Uterus (tissue), 2 donors: ENCODE data around the gene SP140L.

ENCODE experiments used
- POLR2A ChIP-seq, 2 donors: fragments of 450-650 bp; IDR thresholded peaks; one replicate each; pipeline ENCODE4 v1.6.1; 2016; ENCODE audit warnings: antibody characterized with exemption in 2 of 2, mild to moderate bottlenecking in 1 of 2, moderate library complexity in 1 of 2
- TF ChIP-seq, protein P1 (sequence below), 4 experiments: fragments of 200-600 bp in 2 of 4; fragments of 450-650 bp in 2 of 4; sonication (generic) in 2 of 4; IDR thresholded peaks; one replicate each; pipeline ENCODE4 v1.5.1; 2016 to 2019; ENCODE audit warnings: antibody characterized with exemption in 4 of 4, mild to moderate bottlenecking in 2 of 4, moderate library complexity in 1 of 4

DNA sequence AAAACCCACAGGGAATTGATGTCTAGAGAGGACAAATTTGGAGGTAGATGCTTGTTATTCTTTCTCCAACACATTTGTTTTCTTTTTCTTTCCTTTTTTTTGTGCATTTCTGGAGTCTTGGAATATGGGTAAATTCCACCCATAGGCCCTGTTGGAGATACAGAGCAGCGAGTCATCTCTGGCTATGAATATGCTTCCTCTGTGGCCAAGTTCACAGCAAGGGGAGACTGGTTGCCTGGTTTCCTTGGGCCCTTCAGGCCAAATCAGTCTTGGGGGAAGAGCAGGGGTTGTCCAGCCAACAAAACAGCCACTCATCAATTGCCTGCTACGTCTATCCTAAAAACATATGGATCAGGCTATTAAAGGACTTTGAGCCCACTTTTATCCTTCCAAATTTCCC, 116.5 kb downstream of the SP140L start:
- TF ChIP-seq, protein P1, sequence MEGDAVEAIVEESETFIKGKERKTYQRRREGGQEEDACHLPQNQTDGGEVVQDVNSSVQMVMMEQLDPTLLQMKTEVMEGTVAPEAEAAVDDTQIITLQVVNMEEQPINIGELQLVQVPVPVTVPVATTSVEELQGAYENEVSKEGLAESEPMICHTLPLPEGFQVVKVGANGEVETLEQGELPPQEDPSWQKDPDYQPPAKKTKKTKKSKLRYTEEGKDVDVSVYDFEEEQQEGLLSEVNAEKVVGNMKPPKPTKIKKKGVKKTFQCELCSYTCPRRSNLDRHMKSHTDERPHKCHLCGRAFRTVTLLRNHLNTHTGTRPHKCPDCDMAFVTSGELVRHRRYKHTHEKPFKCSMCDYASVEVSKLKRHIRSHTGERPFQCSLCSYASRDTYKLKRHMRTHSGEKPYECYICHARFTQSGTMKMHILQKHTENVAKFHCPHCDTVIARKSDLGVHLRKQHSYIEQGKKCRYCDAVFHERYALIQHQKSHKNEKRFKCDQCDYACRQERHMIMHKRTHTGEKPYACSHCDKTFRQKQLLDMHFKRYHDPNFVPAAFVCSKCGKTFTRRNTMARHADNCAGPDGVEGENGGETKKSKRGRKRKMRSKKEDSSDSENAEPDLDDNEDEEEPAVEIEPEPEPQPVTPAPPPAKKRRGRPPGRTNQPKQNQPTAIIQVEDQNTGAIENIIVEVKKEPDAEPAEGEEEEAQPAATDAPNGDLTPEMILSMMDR (IDR thresholded peaks at IDR 0.05), result no peak
- no peak for TF ChIP-seq POLR2A (IDR thresholded peaks at IDR 0.05)
